GM12872 (cell line): ENCODE results near the gene ATP2B2.

Experiments
- CTCF ChIP-seq: IDR thresholded peaks from 3 replicates; pipeline ENCODE4 v1.5.1; 2011; ENCODE audit warnings: low read depth, mild to moderate bottlenecking, low read length, moderate library complexity; ENCODE audit not compliant: insufficient read depth

Gene ATP2B2

GRCh38 chr3:10378246-10378645 is 127.1 kb downstream of the ATP2B2 start:
- TF ChIP-seq CTCF, result no peak

- no peak for TF ChIP-seq CTCF
These were observed 128.1 kb downstream of the ATP2B2 start for GRCh38 chr3:10377148-10377725.

- no peak for TF ChIP-seq CTCF
These were observed 129.0 kb downstream of the ATP2B2 start for GRCh38 chr3:10376353-10376752.

- TF ChIP-seq CTCF, result no peak
These were observed 129.9 kb downstream of the ATP2B2 start for GRCh38 chr3:10375296-10376053.

- TF ChIP-seq CTCF, result no peak
These were observed 131.1 kb downstream of the ATP2B2 start for GRCh38 chr3:10374311-10374710.

GRCh38 chr3:10373686-10374261 is 131.6 kb downstream of the ATP2B2 start:
- TF ChIP-seq CTCF, result no peak

- TF ChIP-seq CTCF, result no peak
These were observed 133.6 kb downstream of the ATP2B2 start for GRCh38 chr3:10371789-10372188.
